Type B pancreatic cell (in vitro differentiated cells): ENCODE results near the gene LKAAEAR1. TPM values are rescaled to one million over a fixed set of nuclear protein-coding genes. Genes with fewer than 3 reads are reported as not detected.

Experiments used
- DNase-seq: peaks from one replicate; pipeline ENCODE4 v3.0.0; 2021; ENCODE audit warnings: mixed read lengths; ENCODE audit not compliant: unreplicated experiment; ENCODE audit errors: extremely low spot score
- H3K27ac Mint-ChIP-seq: 2 replicates; pipeline ENCODE4 v1.8.0; 2021; ENCODE audit warnings: mild to moderate bottlenecking, mixed read lengths
- H3K27me3 Mint-ChIP-seq: 2 replicates; pipeline ENCODE4 v1.8.0; 2021; ENCODE audit warnings: mixed read lengths
- H3K36me3 Mint-ChIP-seq: 2 replicates; pipeline ENCODE4 v1.8.0; 2021; ENCODE audit warnings: mixed read lengths
- H3K4me1 Mint-ChIP-seq: one replicate; pipeline ENCODE4 v1.8.0; 2021; ENCODE audit warnings: mixed read lengths; ENCODE audit not compliant: unreplicated experiment
- H3K4me3 Mint-ChIP-seq: 2 replicates; pipeline ENCODE4 v1.8.0; 2021; ENCODE audit warnings: mild to moderate bottlenecking, mixed read lengths
- H3K9me3 Mint-ChIP-seq: 2 replicates; pipeline ENCODE4 v1.8.0; 2021; ENCODE audit warnings: mixed read lengths
- CTCF ChIP-seq: fragments of 200-600 bp; sonication (generic); conservative IDR thresholded peaks from 2 replicates; pipeline ENCODE4 v1.5.0; 2021; ENCODE audit warnings: antibody characterized with exemption, mild to moderate bottlenecking
- total RNA-seq: library from RNA; stranded (reverse); gene quantifications from 2 replicates; pipeline ENCODE4 v1.2.1, GENCODE V29; 2021; ENCODE audit warnings: low replicate concordance

Gene LKAAEAR1
- total RNA-seq, 1 donor from 2014 or later: not detected

GRCh38 chr20:64047046-64047389 lies 37.2 kb downstream of the LKAAEAR1 start:
- Mint-ChIP-seq H3K9me3 (no peaks in the 10 kb centered on the region), H3K36me3 (no peaks in the 10 kb centered on the region), H3K27me3 (peaks cover 72% of the 10 kb centered on the region), H3K27ac (no peak overlapping the region), H3K4me1 (peaks cover 5% of the 10 kb centered on the region), H3K4me3 (peak overlapping the region; percentile 20)
- no peak for TF ChIP-seq CTCF
- no peak for DNase-seq

- Mint-ChIP-seq H3K27ac (no peak overlapping the region), H3K27me3 (peaks cover 74% of the 10 kb centered on the region), H3K4me1 (peaks cover 5% of the 10 kb centered on the region), H3K4me3 (peak overlapping the region; percentile 21), H3K36me3 (no peaks in the 10 kb centered on the region), H3K9me3 (no peaks in the 10 kb centered on the region)
- no peak for DNase-seq
- TF ChIP-seq CTCF: no peak
Measured at GRCh38 chr20:64045346-64046011, 38.7 kb downstream of the LKAAEAR1 start.

- no peak for DNase-seq
- H3K4me1 Mint-ChIP-seq: peaks cover 5% of the 10 kb centered on the region
- peak overlapping the region; percentile 64 for H3K27ac Mint-ChIP-seq
- peaks cover 76% of the 10 kb centered on the region for H3K27me3 Mint-ChIP-seq
- no peak overlapping the region for H3K4me3 Mint-ChIP-seq
- TF ChIP-seq CTCF: no peak
- H3K36me3 Mint-ChIP-seq: no peaks in the 10 kb centered on the region
- H3K9me3 Mint-ChIP-seq: no peaks in the 10 kb centered on the region
Measured at GRCh38 chr20:64044484-64045247, 39.5 kb downstream of the LKAAEAR1 start.

GRCh38 chr20:64043768-64044167 lies 40.4 kb downstream of the LKAAEAR1 start:
- H3K4me3 Mint-ChIP-seq: peak overlapping the region; percentile 67
- H3K9me3 Mint-ChIP-seq: no peaks in the 10 kb centered on the region
- DNase-seq: no peak
- H3K36me3 Mint-ChIP-seq: no peaks in the 10 kb centered on the region
- H3K27ac Mint-ChIP-seq: peak overlapping the region; percentile 78
- H3K4me1 Mint-ChIP-seq: peaks cover 5% of the 10 kb centered on the region
- no peak for TF ChIP-seq CTCF
- H3K27me3 Mint-ChIP-seq: peaks cover 78% of the 10 kb centered on the region

- no peak for TF ChIP-seq CTCF
- Mint-ChIP-seq H3K36me3 (no peaks in the 10 kb centered on the region), H3K9me3 (no peaks in the 10 kb centered on the region), H3K27me3 (peaks cover 78% of the 10 kb centered on the region), H3K4me3 (peak overlapping the region; percentile 77), H3K27ac (peak overlapping the region; percentile 93), H3K4me1 (peaks cover 5% of the 10 kb centered on the region)
- no peak for DNase-seq
Measured at GRCh38 chr20:64042054-64042781, 42.0 kb downstream of the LKAAEAR1 start.
